Esophagus muscularis mucosa (tissue), 3 donors: ENCODE results near the gene WRAP53.

Experiments used
- EP300 ChIP-seq: sonication (generic); formaldehyde crosslinking; IDR thresholded peaks from one replicate; pipeline ENCODE4 v1.6.1; 2017; ENCODE audit warnings: antibody characterized with exemption
- TF ChIP-seq, protein P1 (sequence below), 3 experiments: fragments of 200-600 bp in 2 of 3; fragments of 450-650 bp in 1 of 3; sonication (generic) in 2 of 3; IDR thresholded peaks; one replicate each; pipeline ENCODE4 v1.5.1; 2017 to 2019; ENCODE audit warnings: antibody characterized with exemption in 3 of 3, mild to moderate bottlenecking in 2 of 3, moderate library complexity in 1 of 3

DNA sequence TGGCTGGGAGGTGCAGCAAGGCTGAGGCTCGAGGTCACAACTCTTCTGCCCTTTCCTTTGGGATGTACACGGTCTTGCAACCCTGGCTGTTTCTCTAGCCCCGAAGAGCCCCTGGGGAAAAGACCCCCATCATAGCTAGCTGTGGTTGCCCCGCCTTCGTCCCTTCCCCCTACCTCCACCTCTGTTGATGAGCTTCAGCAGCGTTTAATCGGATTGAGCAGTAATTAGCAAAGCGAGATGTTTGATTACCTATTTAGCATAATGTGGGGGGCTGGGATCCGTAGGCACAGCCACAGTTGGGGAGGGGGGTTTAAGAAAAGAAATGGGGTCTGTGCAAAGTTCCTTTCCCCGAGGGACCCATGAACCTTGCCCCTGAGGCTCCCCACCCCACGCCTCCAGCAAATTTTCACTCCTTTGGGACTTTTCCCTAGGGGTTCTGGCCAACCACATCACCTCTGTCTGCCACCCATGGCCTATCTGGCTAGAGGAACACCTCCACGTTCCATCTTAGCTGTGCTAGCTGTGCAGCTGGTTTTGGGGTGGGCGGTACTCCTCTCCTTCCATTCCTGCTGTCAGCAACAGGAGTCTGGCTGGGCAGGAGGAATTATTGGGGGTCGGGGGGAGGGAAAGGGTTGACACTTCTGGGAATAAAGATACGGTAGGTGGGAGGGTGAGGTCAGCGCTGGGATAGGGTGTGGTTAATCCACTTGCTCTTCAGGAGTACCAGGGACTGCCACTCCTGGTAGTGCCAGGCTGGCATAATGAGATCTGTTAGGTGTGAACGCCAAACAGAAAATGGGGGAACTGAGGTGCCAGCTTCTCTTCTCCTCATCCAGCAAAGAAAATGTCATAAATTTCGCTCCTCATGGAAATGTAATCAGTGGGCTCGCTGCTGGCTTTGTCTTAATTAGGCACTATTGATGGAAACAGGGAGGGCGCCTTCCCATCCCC lies 27.9 kb downstream of the WRAP53 start:
- TF ChIP-seq, protein P1, sequence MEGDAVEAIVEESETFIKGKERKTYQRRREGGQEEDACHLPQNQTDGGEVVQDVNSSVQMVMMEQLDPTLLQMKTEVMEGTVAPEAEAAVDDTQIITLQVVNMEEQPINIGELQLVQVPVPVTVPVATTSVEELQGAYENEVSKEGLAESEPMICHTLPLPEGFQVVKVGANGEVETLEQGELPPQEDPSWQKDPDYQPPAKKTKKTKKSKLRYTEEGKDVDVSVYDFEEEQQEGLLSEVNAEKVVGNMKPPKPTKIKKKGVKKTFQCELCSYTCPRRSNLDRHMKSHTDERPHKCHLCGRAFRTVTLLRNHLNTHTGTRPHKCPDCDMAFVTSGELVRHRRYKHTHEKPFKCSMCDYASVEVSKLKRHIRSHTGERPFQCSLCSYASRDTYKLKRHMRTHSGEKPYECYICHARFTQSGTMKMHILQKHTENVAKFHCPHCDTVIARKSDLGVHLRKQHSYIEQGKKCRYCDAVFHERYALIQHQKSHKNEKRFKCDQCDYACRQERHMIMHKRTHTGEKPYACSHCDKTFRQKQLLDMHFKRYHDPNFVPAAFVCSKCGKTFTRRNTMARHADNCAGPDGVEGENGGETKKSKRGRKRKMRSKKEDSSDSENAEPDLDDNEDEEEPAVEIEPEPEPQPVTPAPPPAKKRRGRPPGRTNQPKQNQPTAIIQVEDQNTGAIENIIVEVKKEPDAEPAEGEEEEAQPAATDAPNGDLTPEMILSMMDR (IDR thresholded peaks at IDR 0.05): no peak
- no peak for TF ChIP-seq EP300
